ENCODE data around the gene COL4A6.
A peak's percentile ranks its signal among the peaks of the same experiment; 100 is the strongest.

COL4A6 gene

GRCh38 chrX:108159028-108159670 is 279.1 kb downstream of the COL4A6 start:
- DNase-seq: no peak

GRCh38 chrX:108157628-108158027 is 280.6 kb downstream of the COL4A6 start:
- no peak for DNase-seq

- no peak for DNase-seq
Measured at GRCh38 chrX:108156934-108157466, 281.2 kb downstream of the COL4A6 start.

- no peak for DNase-seq
Measured at GRCh38 chrX:108156082-108156481, 282.1 kb downstream of the COL4A6 start.

GRCh38 chrX:108148524-108148923 is 289.7 kb downstream of the COL4A6 start:
- DNase-seq: no peak

- no peak for DNase-seq
Measured at GRCh38 chrX:108138814-108139702, 299.2 kb downstream of the COL4A6 start.

GRCh38 chrX:108134724-108135123 is 303.5 kb downstream of the COL4A6 start:
- DNase-seq: no peak

- no peak for DNase-seq
Measured at GRCh38 chrX:108132876-108133275, 305.3 kb downstream of the COL4A6 start.

- DNase-seq: peak in 1 of 56 donors; percentile 0
Measured at GRCh38 chrX:108132034-108132433, 306.2 kb downstream of the COL4A6 start.

GRCh38 chrX:108131471-108131870 is 306.8 kb downstream of the COL4A6 start:
- no peak for DNase-seq

- no peak for DNase-seq
Measured at GRCh38 chrX:108130889-108131288, 307.3 kb downstream of the COL4A6 start.

- DNase-seq: no peak
Measured at GRCh38 chrX:108127152-108127551, 311.1 kb downstream of the COL4A6 start.

GRCh38 chrX:108126661-108127060 is 311.6 kb downstream of the COL4A6 start:
- DNase-seq: no peak

- no peak for DNase-seq
Measured at GRCh38 chrX:108123591-108124366, 314.4 kb downstream of the COL4A6 start.

- DNase-seq: no peak
Measured at GRCh38 chrX:108122748-108123147, 315.5 kb downstream of the COL4A6 start.

- no peak for DNase-seq
Measured at GRCh38 chrX:108121291-108121690, 316.9 kb downstream of the COL4A6 start.

GRCh38 chrX:108117988-108118387 is 320.2 kb downstream of the COL4A6 start:
- DNase-seq: no peak

- DNase-seq: no peak
Measured at GRCh38 chrX:108114541-108114940, 323.7 kb downstream of the COL4A6 start.
